Ectodermal cell (in vitro differentiated cells): ENCODE data around the gene LRCOL1.

Experiments
- H3K27ac ChIP-seq: 2 replicates; pipeline ENCODE4 v1.7.0; 2013; ENCODE audit warnings: mild to moderate bottlenecking, low read depth, low read length; ENCODE audit not compliant: insufficient read depth, poor library complexity, severe bottlenecking
- H3K27me3 ChIP-seq: 2 replicates; pipeline ENCODE4 v1.7.0; 2013; ENCODE audit warnings: mild to moderate bottlenecking, low read length; ENCODE audit not compliant: insufficient read depth, control insufficient read depth, poor library complexity, severe bottlenecking
- H3K36me3 ChIP-seq: one replicate; pipeline ENCODE4 v1.7.0; 2013; ENCODE audit warnings: low read length; ENCODE audit not compliant: control insufficient read depth, insufficient read depth
- H3K4me1 ChIP-seq: one replicate; pipeline ENCODE4 v1.7.0; 2013; ENCODE audit warnings: low read length; ENCODE audit not compliant: control insufficient read depth, insufficient read depth
- H3K4me3 ChIP-seq: 2 replicates; pipeline ENCODE4 v1.7.0; 2013; ENCODE audit warnings: low read depth, low read length, control low read depth; ENCODE audit not compliant: insufficient read depth
- H3K9me3 ChIP-seq: 2 replicates; pipeline ENCODE4 v1.7.0; 2013; ENCODE audit warnings: mild to moderate bottlenecking, low read length, moderate library complexity; ENCODE audit not compliant: control insufficient read depth
- WGBS, 2 experiments: methylation state at CpG; one replicate each; pipeline ENCODE4 v1.1.7; 2013; ENCODE audit warnings: missing lambda C conversion rate in 2 of 2; 5-methylcytosine and 5-hydroxymethylcytosine counted together

Gene LRCOL1

GRCh38 chr12:132572106-132572505 lies 38.3 kb downstream of the LRCOL1 start:
- Histone ChIP-seq H3K36me3 (peaks cover 14% of the 10 kb centered on the region), H3K9me3 (no peaks in the 10 kb centered on the region), H3K4me1 (no peaks in the 10 kb centered on the region), H3K4me3 (no peak overlapping the region), H3K27ac (no peak overlapping the region), H3K27me3 (no peaks in the 10 kb centered on the region)
- 91% methylated on average over 26 of the region's 26 CpGs for WGBS, 2 experiments

GRCh38 chr12:132571598-132571997 lies 38.8 kb downstream of the LRCOL1 start:
- Histone ChIP-seq H3K27ac (no peak overlapping the region), H3K27me3 (no peaks in the 10 kb centered on the region), H3K4me1 (no peaks in the 10 kb centered on the region), H3K36me3 (peaks cover 11% of the 10 kb centered on the region), H3K9me3 (no peaks in the 10 kb centered on the region), H3K4me3 (no peak overlapping the region)
- WGBS, 2 experiments: 97% methylated on average over 20 of the region's 20 CpGs

GRCh38 chr12:132571051-132571450 lies 39.3 kb downstream of the LRCOL1 start:
- Histone ChIP-seq H3K36me3 (peaks cover 11% of the 10 kb centered on the region), H3K27ac (no peak overlapping the region), H3K9me3 (no peaks in the 10 kb centered on the region), H3K27me3 (no peaks in the 10 kb centered on the region), H3K4me1 (no peaks in the 10 kb centered on the region), H3K4me3 (no peak overlapping the region)
- 94 to 95% methylated on average over 27 of the region's 27 CpGs for WGBS, 2 experiments

- Histone ChIP-seq H3K36me3 (peaks cover 11% of the 10 kb centered on the region), H3K27ac (no peak overlapping the region), H3K4me3 (no peak overlapping the region), H3K9me3 (no peaks in the 10 kb centered on the region), H3K4me1 (no peaks in the 10 kb centered on the region), H3K27me3 (no peaks in the 10 kb centered on the region)
- 95 to 97% methylated on average over 26 of the region's 26 CpGs for WGBS, 2 experiments
These were observed 39.7 kb downstream of the LRCOL1 start for GRCh38 chr12:132570635-132571034.

GRCh38 chr12:132569856-132570480 lies 40.4 kb downstream of the LRCOL1 start:
- no peaks in the 10 kb centered on the region for H3K9me3 ChIP-seq
- no peaks in the 10 kb centered on the region for H3K27me3 ChIP-seq
- no peaks in the 10 kb centered on the region for H3K4me1 ChIP-seq
- H3K27ac ChIP-seq: no peak overlapping the region
- no peak overlapping the region for H3K4me3 ChIP-seq
- WGBS, 2 experiments: 96 to 97% methylated on average over 55 of the region's 55 CpGs
- H3K36me3 ChIP-seq: peaks cover 11% of the 10 kb centered on the region

GRCh38 chr12:132568826-132569480 lies 41.4 kb downstream of the LRCOL1 start:
- no peaks in the 10 kb centered on the region for H3K27me3 ChIP-seq
- 93 to 95% methylated on average over 17 of the region's 17 CpGs for WGBS, 2 experiments
- no peak overlapping the region for H3K4me3 ChIP-seq
- H3K27ac ChIP-seq: no peak overlapping the region
- no peaks in the 10 kb centered on the region for H3K9me3 ChIP-seq
- peaks cover 2% of the 10 kb centered on the region for H3K36me3 ChIP-seq
- no peaks in the 10 kb centered on the region for H3K4me1 ChIP-seq

- H3K9me3 ChIP-seq: no peaks in the 10 kb centered on the region
- H3K36me3 ChIP-seq: no peaks in the 10 kb centered on the region
- H3K4me1 ChIP-seq: no peaks in the 10 kb centered on the region
- no peak overlapping the region for H3K4me3 ChIP-seq
- H3K27ac ChIP-seq: no peak overlapping the region
- 96 to 97% methylated on average over 16 of the region's 16 CpGs for WGBS, 2 experiments
- H3K27me3 ChIP-seq: no peaks in the 10 kb centered on the region
These were observed 42.1 kb downstream of the LRCOL1 start for GRCh38 chr12:132568301-132568700.

GRCh38 chr12:132566516-132567131 lies 43.8 kb downstream of the LRCOL1 start:
- Histone ChIP-seq H3K4me3 (no peak overlapping the region), H3K36me3 (no peaks in the 10 kb centered on the region)

GRCh38 chr12:132565365-132565764 lies 45.0 kb downstream of the LRCOL1 start:
- no peaks in the 10 kb centered on the region for H3K4me1 ChIP-seq
- WGBS, 2 experiments: 95 to 96% methylated on average over 18 of the region's 18 CpGs
- H3K36me3 ChIP-seq: no peaks in the 10 kb centered on the region
- H3K9me3 ChIP-seq: no peaks in the 10 kb centered on the region
- peaks cover 7% of the 10 kb centered on the region for H3K27me3 ChIP-seq
- H3K27ac ChIP-seq: no peak overlapping the region
- no peak overlapping the region for H3K4me3 ChIP-seq

More at GRCh38 chr12:132566516-132567131, 43.8 kb downstream of the LRCOL1 start:
- H3K27me3 ChIP-seq: no peaks in the 10 kb centered on the region
- H3K4me1 ChIP-seq: no peaks in the 10 kb centered on the region
- no peak overlapping the region for H3K27ac ChIP-seq
- no peaks in the 10 kb centered on the region for H3K9me3 ChIP-seq
- whole genome bisulfite sequencing, 2 experiments: 96 to 97% methylated on average over 25 of the region's 25 CpGs

GRCh38 chr12:132563911-132564310 lies 46.5 kb downstream of the LRCOL1 start:
- H3K4me3 ChIP-seq: no peak overlapping the region
- no peak overlapping the region for H3K27ac ChIP-seq
- H3K4me1 ChIP-seq: no peaks in the 10 kb centered on the region
- no peaks in the 10 kb centered on the region for H3K36me3 ChIP-seq
- 96 to 97% methylated on average over 20 of the region's 20 CpGs for WGBS, 2 experiments
- H3K27me3 ChIP-seq: peaks cover 18% of the 10 kb centered on the region
- no peaks in the 10 kb centered on the region for H3K9me3 ChIP-seq
